Natural killer cell (primary cell): ENCODE data around the gene RETREG1. TPM values are rescaled to one million over a fixed set of nuclear protein-coding genes. Genes with fewer than 3 reads are reported as not detected.

Source experiments
- ATAC-seq, 3 donors: fragments of 150-1000 bp in 2 of 3; fragments of 200-7000 bp in 1 of 3; cut with Tn5 transposase; 1 replicate in 1 of 3; 2 replicates in 2 of 3; pipeline ENCODE4 v1.10.0; 2021; ENCODE audit warnings: mild to moderate bottlenecking in 2 of 3, moderate library complexity in 2 of 3
- DNase-seq, 2 donors: peaks; one replicate each; pipeline versions ENCODE4 v3.0.0 to v3.0.0-alpha.2; 2013 to 2021; ENCODE audit warnings: mixed read lengths in 1 of 2
- H3K27ac ChIP-seq: one replicate; pipeline ENCODE4 v1.5.1; 2013; ENCODE audit warnings: mild to moderate bottlenecking, low read length
- H3K27me3 ChIP-seq: one replicate; pipeline ENCODE4 v1.6.1; 2013; ENCODE audit warnings: low read length; ENCODE audit not compliant: control insufficient read depth, insufficient read depth
- H3K36me3 ChIP-seq: one replicate; pipeline ENCODE4 v1.6.1; 2013; ENCODE audit warnings: low read length; ENCODE audit not compliant: control insufficient read depth, insufficient read depth
- H3K4me1 ChIP-seq: one replicate; pipeline ENCODE4 v1.6.1; 2013; ENCODE audit warnings: low read length; ENCODE audit not compliant: control insufficient read depth, insufficient read depth
- H3K4me3 ChIP-seq: one replicate; pipeline ENCODE4 v1.5.1; 2013; ENCODE audit warnings: low read length
- H3K9me3 ChIP-seq: one replicate; pipeline ENCODE4 v1.6.1; 2013; ENCODE audit warnings: low read length; ENCODE audit not compliant: control insufficient read depth, insufficient read depth
- H3K27ac Mint-ChIP-seq, 2 donors: one replicate each; pipeline ENCODE4 v1.8.0; 2022; ENCODE audit warnings: mild to moderate bottlenecking in 2 of 2, mixed read lengths in 2 of 2, moderate library complexity in 1 of 2
- H3K27me3 Mint-ChIP-seq, 2 donors: one replicate each; pipeline ENCODE4 v1.8.0; 2022; ENCODE audit warnings: low read depth in 2 of 2, mixed read lengths in 2 of 2
- H3K36me3 Mint-ChIP-seq: one replicate; pipeline ENCODE4 v1.8.0; 2022; ENCODE audit warnings: mixed read lengths
- H3K4me1 Mint-ChIP-seq, 2 donors: one replicate each; pipeline ENCODE4 v1.8.0; 2022; ENCODE audit warnings: mixed read lengths in 2 of 2
- H3K4me3 Mint-ChIP-seq: one replicate; pipeline ENCODE4 v1.8.0; 2022; ENCODE audit warnings: mild to moderate bottlenecking, moderate library complexity, mixed read lengths
- H3K9me3 Mint-ChIP-seq, 2 donors: one replicate each; pipeline ENCODE4 v1.8.0; 2022; ENCODE audit warnings: mixed read lengths in 2 of 2
- CTCF ChIP-seq: fragments of 200-600 bp; IDR thresholded peaks from one replicate; pipeline ENCODE4 v1.8.0; 2022; ENCODE audit warnings: antibody characterized with exemption
- WGBS: methylation state at CpG from one replicate; pipeline ENCODE4 v1.1.7; 2013; ENCODE audit warnings: missing lambda C conversion rate; ENCODE audit not compliant: insufficient coverage; 5-methylcytosine and 5-hydroxymethylcytosine counted together
- intact Hi-C: fragments of 100-400 bp; cut with micrococcal nuclease; formaldehyde crosslinking; loops from one replicate; pipeline ENCODE4 v1.14.2; 2022
- total RNA-seq, 4 donors: library from RNA; stranded (reverse); fragments of 120-200 nt in 1 of 4; gene quantifications; one replicate each; pipeline versions ENCODE4 v1.2.3 to v1.2.4, GENCODE V29; 2013 to 2022

Gene RETREG1
- total RNA-seq, 3 donors from 2014 or later (not counting 1 experiment from before 2014, with no cell fraction given) = 2.1 to 4.5 (median 3.3) TPM

DNA sequence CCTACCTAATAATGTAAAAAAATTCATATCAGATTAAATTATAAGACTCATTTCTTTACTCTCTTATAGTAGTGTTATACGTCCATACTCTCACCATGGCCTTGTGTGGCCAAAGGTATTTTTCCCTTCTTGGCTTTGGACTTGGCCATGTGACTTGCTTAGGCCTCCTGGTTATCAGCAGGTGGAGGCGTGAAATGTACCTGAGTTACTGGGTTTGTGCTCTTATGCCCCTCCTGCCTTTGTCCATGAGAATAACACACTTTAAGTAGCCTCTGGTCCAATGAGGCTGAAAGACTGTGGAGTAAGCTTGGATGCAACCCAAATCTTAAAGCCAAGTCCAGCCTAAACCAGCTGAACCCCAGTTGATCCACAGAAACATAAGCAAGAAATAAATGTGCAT lies 68.7 kb downstream of the RETREG1 start:
- no peaks in the 10 kb centered on the region for H3K36me3 Mint-ChIP-seq
- no peak for TF ChIP-seq CTCF

DNA sequence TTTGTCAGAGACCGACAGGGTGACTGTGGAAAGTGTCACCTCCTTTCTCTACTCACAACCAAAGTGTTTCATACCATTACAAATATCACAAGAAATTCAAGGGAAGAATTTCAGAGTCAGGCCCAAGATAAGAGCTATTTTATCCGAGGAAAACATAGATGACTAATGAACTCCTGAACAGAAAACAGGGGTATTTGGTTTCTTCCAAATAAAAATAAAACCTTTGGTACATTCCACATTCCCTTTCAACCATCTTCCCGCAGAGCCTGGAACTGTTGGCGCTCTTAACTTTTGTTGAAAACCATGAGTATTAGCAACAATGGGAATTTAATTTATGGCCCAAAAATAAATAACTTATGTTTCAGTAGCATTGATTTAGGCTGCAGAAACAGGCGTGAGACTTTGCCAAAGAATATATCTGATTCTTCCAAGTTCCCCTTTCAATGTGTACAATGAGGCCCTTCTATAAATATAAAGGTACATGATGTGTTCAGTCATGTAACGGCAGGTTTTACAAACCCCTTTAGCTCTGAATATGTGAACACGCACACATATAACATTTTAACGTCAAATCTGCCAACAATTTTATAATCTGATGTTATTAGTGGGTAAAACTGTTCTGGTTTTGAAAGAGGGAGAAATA lies 69.5 kb downstream of the RETREG1 start:
- TF ChIP-seq CTCF = no peak
- no peak overlapping the region for H3K4me3 Mint-ChIP-seq
- DNase-seq (no peak), ATAC-seq (no peak)
- H3K36me3 Mint-ChIP-seq = no peaks in the 10 kb centered on the region
- Histone ChIP-seq H3K27me3 (no peaks in the 10 kb centered on the region), H3K9me3 (no peaks in the 10 kb centered on the region), H3K36me3 (no peaks in the 10 kb centered on the region), H3K4me3 (no peak overlapping the region), H3K27ac (no peak overlapping the region), H3K4me1 (no peaks in the 10 kb centered on the region)
- no peaks in the 10 kb centered on the region for H3K27me3 Mint-ChIP-seq
- H3K4me1 Mint-ChIP-seq = no peaks in the 10 kb centered on the region
- intact Hi-C loops = no loop called here
- H3K9me3 Mint-ChIP-seq = no peaks in the 10 kb centered on the region
- H3K27ac Mint-ChIP-seq = no peak overlapping the region
- 75% methylated on average over 4 of the region's 8 CpGs for WGBS

More for the DNA sequence above, 68.7 kb downstream of the RETREG1 start:
- Histone ChIP-seq H3K4me1 (no peaks in the 10 kb centered on the region), H3K36me3 (no peaks in the 10 kb centered on the region), H3K9me3 (no peaks in the 10 kb centered on the region), H3K27me3 (no peaks in the 10 kb centered on the region), H3K27ac (no peak overlapping the region), H3K4me3 (no peak overlapping the region)
- H3K27ac Mint-ChIP-seq = no peak overlapping the region
- H3K9me3 Mint-ChIP-seq = no peaks in the 10 kb centered on the region
- ATAC-seq (no peak), DNase-seq (no peak)
- intact Hi-C loops = no loop called here
- no peaks in the 10 kb centered on the region for H3K4me1 Mint-ChIP-seq
- 89% methylated on average over 2 of the region's 2 CpGs for WGBS
- H3K27me3 Mint-ChIP-seq = no peaks in the 10 kb centered on the region
- no peak overlapping the region for H3K4me3 Mint-ChIP-seq

GRCh38 chr5:16546732-16547131 lies 70.1 kb downstream of the RETREG1 start:
- ATAC-seq (no peak), DNase-seq (no peak)
- H3K36me3 Mint-ChIP-seq = no peaks in the 10 kb centered on the region
- Histone ChIP-seq H3K27ac (no peak overlapping the region), H3K27me3 (no peaks in the 10 kb centered on the region), H3K4me3 (no peak overlapping the region), H3K9me3 (no peaks in the 10 kb centered on the region), H3K36me3 (no peaks in the 10 kb centered on the region), H3K4me1 (no peaks in the 10 kb centered on the region)
- H3K27me3 Mint-ChIP-seq = no peaks in the 10 kb centered on the region
- no peak for TF ChIP-seq CTCF
- no peak overlapping the region for H3K27ac Mint-ChIP-seq
- H3K9me3 Mint-ChIP-seq = no peaks in the 10 kb centered on the region
- 81% methylated on average over 4 of the region's 4 CpGs for WGBS
- intact Hi-C loops = no loop called here
- no peak overlapping the region for H3K4me3 Mint-ChIP-seq
- H3K4me1 Mint-ChIP-seq = no peaks in the 10 kb centered on the region
